MCF 10A (cell line): Measurements from ENCODE around the gene RERE. TPM values are rescaled to one million over a fixed set of nuclear protein-coding genes. Genes with fewer than 3 reads are reported as not detected.

Experiments used
- BruUV-seq: library from RNA; stranded (reverse); fragments of 400-500 nt; replicated peaks from 2 replicates; lab custom pipeline; 2021; lab: Mats Ljungman, UMichigan
- CTCF ChIA-PET: fragments of 300-600 bp; sonication (Branson Sonifier 250); formaldehyde crosslinking; extraction: SDS; loops from one replicate; lab custom pipeline; 2021; ENCODE audit warnings: antibody characterized with exemption, inconsistent platforms; lab: Yijun Ruan, JAX
- POLR2A ChIA-PET: fragments of 300-600, 350-650 bp; sonication (Branson Sonifier 250); formaldehyde crosslinking; extraction: SDS; loops from one replicate; lab custom pipeline; 2020; ENCODE audit warnings: antibody characterized with exemption, inconsistent platforms; lab: Yijun Ruan, JAX
- DNase-seq: peaks from one replicate; pipeline ENCODE4 v3.0.0-alpha.2; 2018; ENCODE audit not compliant: unreplicated experiment
- H3K27ac Mint-ChIP-seq: one replicate; pipeline ENCODE4 v1.8.0; 2022; ENCODE audit warnings: mild to moderate bottlenecking, low read depth, mixed read lengths; ENCODE audit not compliant: unreplicated experiment
- H3K27me3 Mint-ChIP-seq: one replicate; pipeline ENCODE4 v1.8.0; 2022; ENCODE audit warnings: mixed read lengths; ENCODE audit not compliant: insufficient read depth, unreplicated experiment
- H3K36me3 Mint-ChIP-seq: one replicate; pipeline ENCODE4 v1.8.0; 2022; ENCODE audit warnings: mild to moderate bottlenecking, moderate library complexity, mixed read lengths; ENCODE audit not compliant: insufficient read depth, unreplicated experiment
- H3K4me1 Mint-ChIP-seq: one replicate; pipeline ENCODE4 v1.8.0; 2022; ENCODE audit warnings: mixed read lengths; ENCODE audit not compliant: insufficient read depth, unreplicated experiment
- H3K4me3 Mint-ChIP-seq: one replicate; pipeline ENCODE4 v1.8.0; 2022; ENCODE audit warnings: mild to moderate bottlenecking, moderate library complexity, mixed read lengths; ENCODE audit not compliant: unreplicated experiment
- H3K9me3 Mint-ChIP-seq: one replicate; pipeline ENCODE4 v1.8.0; 2022; ENCODE audit warnings: mixed read lengths; ENCODE audit not compliant: unreplicated experiment
- CTCF ChIP-seq: fragments of 200-600 bp; IDR thresholded peaks from one replicate; pipeline ENCODE4 v1.8.0; 2022; ENCODE audit warnings: antibody characterized with exemption, mild to moderate bottlenecking; ENCODE audit not compliant: unreplicated experiment
- intact Hi-C: fragments of 100-400 bp; cut with micrococcal nuclease; formaldehyde crosslinking; loops from 2 replicates; pipeline ENCODE4 v1.14.1; 2022
- total RNA-seq: library from RNA; stranded (reverse); gene quantifications from 2 replicates; pipeline ENCODE4 v1.2.3, GENCODE V29; 2022

RERE gene
- total RNA-seq, 1 experiment from 2014 or later, result 48.4 TPM

DNA sequence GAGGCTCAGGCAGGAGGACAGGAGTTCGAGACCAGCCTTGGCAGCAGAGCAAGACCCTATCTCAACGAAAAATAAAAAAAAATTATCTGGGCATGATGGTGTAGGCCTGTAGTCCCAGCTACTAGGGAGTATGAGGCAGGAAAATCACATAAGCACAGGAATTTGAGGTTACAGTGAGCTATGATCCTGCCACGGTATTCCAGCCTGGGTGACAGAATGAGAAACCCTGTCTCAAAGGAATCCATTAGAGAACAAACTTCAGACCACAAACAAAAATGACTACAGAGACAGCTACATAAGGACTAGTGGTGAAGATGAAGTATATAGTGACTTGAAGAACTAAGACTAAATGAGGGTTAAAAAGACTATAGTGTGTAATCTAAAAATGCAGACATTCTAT, 233.1 kb downstream of the RERE start:
- H3K36me3 Mint-ChIP-seq, result peaks cover 5% of the 10 kb centered on the region
- H3K27me3 Mint-ChIP-seq, result no peaks in the 10 kb centered on the region
- TF ChIP-seq CTCF, result no peak
- BruUV-seq, result no TSS peak
- no peaks in the 10 kb centered on the region for H3K9me3 Mint-ChIP-seq
- ChIA-PET CTCF (interaction anchor here (0.8 to 1.6 kb wide), 3 partner anchors 16 to 142 kb away, joined by 3 to 5 read pairs (median 4); no protein-coding TSS in a partner anchor), POLR2A (interaction anchor here (0.6 to 0.7 kb wide), 4 partner anchors 15 to 530 kb away, joined by 3 read pairs; no protein-coding TSS in a partner anchor)
- H3K27ac Mint-ChIP-seq, result no peak overlapping the region
- H3K4me3 Mint-ChIP-seq, result no peak overlapping the region
- H3K4me1 Mint-ChIP-seq, result no peaks in the 10 kb centered on the region
- intact Hi-C loops, result no loop called here
- no peak for DNase-seq

DNA sequence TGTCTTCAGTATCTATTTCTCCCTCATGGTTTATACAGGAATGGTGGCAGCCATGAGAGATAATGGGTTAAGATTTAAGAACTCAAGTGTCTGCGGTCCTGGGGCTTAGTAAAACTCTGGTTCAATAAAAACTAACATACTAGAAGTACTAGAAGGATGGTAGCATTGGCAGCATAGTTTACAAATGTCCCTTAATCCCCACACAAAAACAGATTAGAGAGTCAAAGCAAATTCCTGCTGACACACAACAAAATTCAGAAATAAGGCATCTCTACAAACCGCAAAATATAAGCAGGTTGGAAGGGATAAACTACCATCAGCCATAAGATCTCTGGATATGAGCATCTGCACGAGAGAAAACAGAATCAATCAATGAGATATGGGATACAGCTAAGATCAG, 234.4 kb downstream of the RERE start:
- intact Hi-C loops, result no loop called here
- Mint-ChIP-seq H3K27me3 (no peaks in the 10 kb centered on the region), H3K4me3 (no peak overlapping the region), H3K9me3 (no peaks in the 10 kb centered on the region), H3K27ac (no peak overlapping the region), H3K4me1 (no peaks in the 10 kb centered on the region), H3K36me3 (peaks cover 5% of the 10 kb centered on the region)
- no peak for DNase-seq
- POLR2A ChIA-PET, result interaction anchor here (0.7 to 1.2 kb wide), 2 partner anchors 16 to 91 kb away, joined by 3 read pairs; no protein-coding TSS in a partner anchor
- no TSS peak for BruUV-seq
- no peak for TF ChIP-seq CTCF
- CTCF ChIA-PET, result interaction anchor here (0.7 to 0.8 kb wide), 2 partner anchors 16 to 130 kb away, joined by 3 to 4 read pairs; no protein-coding TSS in a partner anchor

DNA sequence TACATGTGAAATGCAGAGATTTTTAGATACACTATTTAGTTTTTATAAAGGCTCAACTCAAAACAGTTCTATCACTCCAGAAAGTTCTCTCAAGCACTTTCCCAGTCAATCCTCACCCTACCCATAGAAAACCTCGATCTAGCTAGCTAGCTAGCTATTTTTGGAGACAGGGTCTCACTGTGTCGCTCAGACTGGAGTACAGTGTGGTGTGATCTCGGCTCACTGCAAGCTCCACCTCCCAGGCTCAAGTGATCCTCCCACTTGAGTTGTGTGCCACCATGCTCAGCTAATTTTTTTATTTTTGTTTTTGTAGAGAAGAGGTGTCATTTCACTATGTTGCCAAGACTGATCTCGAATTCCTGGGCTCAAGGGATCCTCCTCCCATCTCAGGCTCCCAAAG, 236.9 kb downstream of the RERE start:
- ChIA-PET POLR2A (interaction anchor here (1.1 kb wide), 1 partner anchor 12 kb away, joined by 3 read pairs; no protein-coding TSS in a partner anchor), CTCF (no interaction called here)
- no TSS peak for BruUV-seq

GRCh38 chr1:8578936-8579335, 238.5 kb downstream of the RERE start:
- no peaks in the 10 kb centered on the region for H3K27me3 Mint-ChIP-seq
- H3K9me3 Mint-ChIP-seq, result no peaks in the 10 kb centered on the region
- H3K4me3 Mint-ChIP-seq, result no peak overlapping the region
- no TSS peak for BruUV-seq
- no peaks in the 10 kb centered on the region for H3K4me1 Mint-ChIP-seq
- TF ChIP-seq CTCF, result no peak
- intact Hi-C loops, result no loop called here
- ChIA-PET CTCF (interaction anchor here (0.8 to 1.6 kb wide), 5 partner anchors 17 to 271 kb away, joined by 3 to 5 read pairs (median 4); no protein-coding TSS in a partner anchor), POLR2A (interaction anchor here (0.7 to 1.1 kb wide), 2 partner anchors 14 to 238 kb away, joined by 3 to 4 read pairs; partner anchors contain the start of gene RERE)
- H3K36me3 Mint-ChIP-seq, result peaks cover 10% of the 10 kb centered on the region
- no peak for DNase-seq
- H3K27ac Mint-ChIP-seq, result no peak overlapping the region

More for the DNA sequence above, 236.9 kb downstream of the RERE start:
- H3K4me3 Mint-ChIP-seq, result no peak overlapping the region
- no peak for DNase-seq
- no peaks in the 10 kb centered on the region for H3K27me3 Mint-ChIP-seq
- no peak overlapping the region for H3K27ac Mint-ChIP-seq
- intact Hi-C loops, result no loop called here
- H3K4me1 Mint-ChIP-seq, result no peaks in the 10 kb centered on the region
- peaks cover 10% of the 10 kb centered on the region for H3K36me3 Mint-ChIP-seq
- no peaks in the 10 kb centered on the region for H3K9me3 Mint-ChIP-seq
- no peak for TF ChIP-seq CTCF
